HuH-7.5 (cell line): ENCODE data around the gene PROM1.

ENCODE experiments used
- DNase-seq: peaks from one replicate; pipeline ENCODE4 v3.0.0; 2011; ENCODE audit warnings: low spot score

PROM1 gene

DNA sequence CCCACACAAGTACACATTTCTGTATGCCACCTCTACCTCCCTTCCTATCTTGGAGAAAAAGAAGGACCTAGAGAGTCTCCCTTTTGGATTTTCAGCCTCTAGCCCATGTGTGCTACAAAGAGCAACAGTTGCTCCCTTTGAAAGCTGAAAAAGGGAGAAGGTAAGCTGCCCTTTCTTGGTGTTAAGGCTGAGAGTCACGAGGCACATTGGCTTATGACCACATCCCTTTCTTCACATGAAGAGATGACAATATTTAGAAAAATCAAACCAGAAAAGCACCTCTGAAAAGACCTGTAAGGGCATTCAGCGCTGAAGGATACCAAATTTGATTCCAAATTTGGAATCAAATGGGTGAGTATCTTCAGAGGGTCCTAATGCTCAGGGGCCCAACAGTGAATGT, 138.9 kb downstream of the PROM1 start:
- no peak for DNase-seq

- no peak for DNase-seq
Measured at GRCh38 chr4:15942283-15942682, 141.5 kb downstream of the PROM1 start.

DNA sequence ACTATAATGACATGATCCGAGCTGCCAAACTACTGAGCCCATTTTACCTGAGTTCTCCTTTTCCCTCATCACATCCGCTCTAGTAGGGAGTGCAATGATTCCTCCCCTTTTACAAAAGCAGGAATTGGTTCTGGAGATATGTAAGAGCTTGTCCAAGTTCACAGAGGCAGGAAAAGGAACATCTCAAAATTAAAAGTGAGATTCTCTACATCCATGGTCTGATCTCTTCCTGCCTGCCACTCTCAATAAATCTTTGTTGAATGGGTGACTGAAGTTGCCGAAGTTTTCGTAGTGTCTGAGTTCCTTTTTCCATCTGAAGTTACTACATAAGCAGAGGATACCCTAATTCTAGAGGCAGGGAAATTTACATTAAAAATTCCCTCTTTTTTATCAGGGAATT, 145.2 kb downstream of the PROM1 start, which contains the start of gene FGFBP1:
FGFBP1 (minus strand) TSS at position 101 of the 400 bp plus-strand sequence. CDS start 2,108 bp downstream, outside the sequence.
- DNase-seq, result no peak

DNA sequence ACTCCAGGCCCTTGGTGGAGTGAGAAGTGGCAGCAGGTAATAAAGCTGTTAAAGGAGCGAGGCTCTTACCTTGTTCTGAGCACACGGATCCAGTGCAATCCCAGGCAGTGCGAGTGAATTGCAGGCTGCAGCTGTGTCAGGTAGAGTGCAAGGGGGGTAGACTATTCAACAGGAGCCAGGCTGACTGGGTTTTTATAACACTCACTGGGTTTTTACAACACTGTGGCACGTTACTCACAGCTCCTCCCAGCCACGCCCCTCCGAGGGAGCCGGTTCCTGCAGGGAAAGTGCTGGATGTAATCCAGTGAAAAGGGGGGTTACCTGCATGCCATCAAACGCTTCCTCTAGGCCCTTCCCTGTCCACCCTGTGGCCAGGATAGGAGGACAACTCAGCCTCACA, 145.6 kb downstream of the PROM1 start:
- DNase-seq, result no peak

DNA sequence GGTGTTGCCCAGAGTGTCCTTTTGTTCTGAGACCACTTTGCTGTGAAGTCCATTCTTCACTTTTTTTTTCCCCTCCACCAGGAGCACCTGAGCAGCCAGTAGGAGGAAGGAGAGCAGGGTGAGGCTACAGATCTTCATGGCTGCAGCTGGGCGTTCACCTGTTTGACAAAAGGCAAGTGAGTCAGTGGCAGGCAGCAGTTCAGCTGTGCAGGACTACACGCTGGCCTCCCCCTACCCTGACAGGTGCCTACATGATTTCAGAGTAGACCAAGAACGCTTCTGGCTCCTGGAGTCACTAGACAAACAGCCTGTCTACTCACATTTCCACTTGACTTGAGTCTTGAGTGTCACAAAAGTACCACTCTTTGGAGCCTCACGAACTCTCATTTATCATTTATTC, 147.3 kb downstream of the PROM1 start:
- DNase-seq, result no peak

- no peak for DNase-seq
Measured at GRCh38 chr4:15935504-15936402, 148.1 kb downstream of the PROM1 start.

GRCh38 chr4:15934259-15934658, 149.6 kb downstream of the PROM1 start:
- no peak for DNase-seq

DNA sequence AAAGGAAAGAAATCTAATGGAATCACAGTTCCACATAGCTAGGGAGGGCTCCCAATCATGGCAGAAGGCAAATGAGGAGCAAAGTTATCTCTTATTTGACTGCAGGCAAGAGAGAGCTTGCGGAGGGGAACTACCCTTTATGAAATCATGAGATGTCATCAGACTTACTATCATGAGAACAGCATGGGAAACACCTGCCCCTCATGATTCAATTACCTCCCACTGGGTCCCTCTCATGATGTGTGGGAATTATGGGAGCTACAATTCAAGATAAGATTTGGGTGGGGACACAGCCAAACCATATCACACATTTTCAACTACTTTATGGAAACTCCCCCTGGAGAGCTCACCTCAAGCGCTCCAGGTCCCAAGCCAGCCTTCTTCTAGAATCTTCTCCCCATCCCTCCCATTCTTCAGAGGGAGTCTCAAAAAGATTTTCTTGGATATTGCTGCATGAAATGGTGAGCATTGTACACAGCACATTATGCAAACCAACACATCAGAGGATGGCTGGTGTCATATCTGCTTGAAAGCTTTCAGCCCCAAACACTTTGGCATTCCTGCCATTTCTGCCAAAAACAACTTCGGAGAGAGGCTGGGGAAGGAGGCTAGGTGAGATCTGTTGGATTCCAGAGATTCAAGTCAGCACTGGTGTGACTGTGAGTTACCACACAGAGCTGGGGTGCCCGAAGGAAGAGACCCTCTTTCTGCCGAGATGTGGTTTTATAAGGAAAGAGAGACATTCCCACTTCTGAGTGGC, 152.2 kb downstream of the PROM1 start:
- DNase-seq, result no peak

DNA sequence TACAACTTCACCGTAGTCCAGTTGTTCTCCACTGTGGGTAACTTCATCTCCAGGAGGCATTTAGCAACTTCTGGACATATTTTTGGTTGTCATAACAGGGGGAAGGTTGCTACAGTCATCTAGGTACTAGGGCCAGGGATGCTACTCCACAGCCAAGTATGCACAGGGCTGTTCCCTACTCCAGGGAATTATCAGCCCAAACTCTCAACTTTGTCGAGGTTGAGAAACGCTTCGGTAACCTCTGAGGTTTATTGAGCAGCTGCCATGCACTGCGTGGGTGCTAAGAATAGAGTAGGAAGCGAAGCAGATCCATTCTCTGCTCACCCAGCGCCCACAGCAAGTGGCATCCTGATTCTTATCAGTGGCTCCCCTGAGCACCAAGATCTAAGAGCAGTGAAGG, 153.5 kb downstream of the PROM1 start:
- no peak for DNase-seq

GRCh38 chr4:15929540-15929939, 154.3 kb downstream of the PROM1 start:
- no peak for DNase-seq

- DNase-seq, result no peak
Measured at GRCh38 chr4:15928883-15929282, 154.9 kb downstream of the PROM1 start.

- DNase-seq, result no peak
Measured at GRCh38 chr4:15926486-15926885, 157.3 kb downstream of the PROM1 start.

GRCh38 chr4:15925830-15926229, 158.0 kb downstream of the PROM1 start:
- DNase-seq, result no peak

DNA sequence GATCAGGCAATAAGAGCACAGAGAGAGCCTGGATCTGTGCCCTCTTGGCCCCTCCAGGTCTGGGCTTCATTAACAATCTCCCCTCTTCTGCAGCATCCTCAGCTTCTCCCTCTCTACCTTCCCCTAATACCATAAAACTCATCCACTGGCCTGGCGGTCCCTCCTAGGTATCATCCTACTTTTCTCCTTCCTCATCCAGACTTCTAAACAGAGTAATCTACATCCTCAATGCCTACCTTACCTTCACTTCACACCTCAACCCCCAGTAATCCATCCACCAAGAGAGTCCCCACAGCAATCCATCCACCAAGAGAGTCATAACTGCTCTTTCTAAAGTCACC, 162.3 kb downstream of the PROM1 start:
- DNase-seq, result no peak

DNA sequence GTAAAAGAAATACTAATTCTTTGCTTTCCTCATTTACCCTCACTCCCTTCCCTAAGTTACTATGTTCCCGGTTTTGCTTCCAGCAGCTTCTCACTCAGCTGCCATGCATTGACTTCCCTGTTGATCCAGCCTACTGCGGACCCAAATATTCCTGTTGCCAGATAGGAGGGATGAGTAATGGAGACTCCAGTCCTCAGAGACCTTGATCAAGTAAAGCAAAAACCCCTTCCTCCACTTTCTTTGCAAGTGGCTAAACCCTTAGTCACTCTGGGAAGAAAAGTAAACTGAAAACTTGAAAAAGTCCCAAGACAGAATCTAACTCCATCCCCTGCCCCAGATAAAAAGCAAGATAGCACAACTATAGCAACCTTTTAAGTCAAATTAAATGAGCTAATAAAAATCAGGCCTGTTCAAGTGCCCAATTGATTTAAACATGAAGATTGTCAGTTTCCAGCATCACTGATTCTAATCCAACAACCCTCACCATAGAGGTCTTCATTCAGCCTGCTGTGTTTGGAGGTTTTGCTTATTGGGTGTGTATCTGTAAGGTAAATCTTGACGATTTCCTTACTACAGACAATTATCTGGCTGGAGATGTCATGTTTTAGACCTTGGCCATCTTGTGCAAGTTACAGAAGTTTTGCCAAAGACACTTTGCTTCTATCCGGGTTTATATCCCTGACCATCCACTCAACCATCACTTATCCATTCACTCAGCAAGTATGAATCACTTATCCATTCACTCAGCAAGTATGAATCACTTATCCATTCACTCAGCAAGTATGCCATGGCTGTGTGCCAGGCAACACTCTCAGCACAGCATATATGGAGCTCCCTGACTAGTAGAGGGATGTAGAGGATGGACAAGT, 162.9 kb downstream of the PROM1 start:
- no peak for DNase-seq

GRCh38 chr4:15918484-15919129, 165.2 kb downstream of the PROM1 start:
- no peak for DNase-seq
